ENCODE measurements around the gene THSD7A. TPM values are rescaled to one million over a fixed set of nuclear protein-coding genes. Genes with fewer than 3 reads are reported as not detected.

Gene THSD7A
- polyA plus RNA-seq, 1 donor (not counting 4 experiments of a cell fraction or from before 2014, with no cell fraction given): not detected

- H3K4me3 ChIP-seq (ENCODE audit: control insufficient read depth in 2 of 3, extremely low read depth in 1 of 3, insufficient read depth in 2 of 3, low read depth in 1 of 3, low read length in 3 of 3): no peak overlapping the region
- no peaks in the 10 kb centered on the region for H3K36me3 ChIP-seq (ENCODE audit: control insufficient read depth in 2 of 2, extremely low read depth in 1 of 2, insufficient read depth in 2 of 2, low read length in 2 of 2)
- H3K9me1 ChIP-seq (ENCODE audit: control insufficient read depth, extremely low read depth, insufficient read depth, low read length): no peaks in the 10 kb centered on the region
- no peak for TF ChIP-seq EZH2 (IDR thresholded peaks at IDR 0.05; ENCODE audit: low read length)
- TF ChIP-seq, protein P1, sequence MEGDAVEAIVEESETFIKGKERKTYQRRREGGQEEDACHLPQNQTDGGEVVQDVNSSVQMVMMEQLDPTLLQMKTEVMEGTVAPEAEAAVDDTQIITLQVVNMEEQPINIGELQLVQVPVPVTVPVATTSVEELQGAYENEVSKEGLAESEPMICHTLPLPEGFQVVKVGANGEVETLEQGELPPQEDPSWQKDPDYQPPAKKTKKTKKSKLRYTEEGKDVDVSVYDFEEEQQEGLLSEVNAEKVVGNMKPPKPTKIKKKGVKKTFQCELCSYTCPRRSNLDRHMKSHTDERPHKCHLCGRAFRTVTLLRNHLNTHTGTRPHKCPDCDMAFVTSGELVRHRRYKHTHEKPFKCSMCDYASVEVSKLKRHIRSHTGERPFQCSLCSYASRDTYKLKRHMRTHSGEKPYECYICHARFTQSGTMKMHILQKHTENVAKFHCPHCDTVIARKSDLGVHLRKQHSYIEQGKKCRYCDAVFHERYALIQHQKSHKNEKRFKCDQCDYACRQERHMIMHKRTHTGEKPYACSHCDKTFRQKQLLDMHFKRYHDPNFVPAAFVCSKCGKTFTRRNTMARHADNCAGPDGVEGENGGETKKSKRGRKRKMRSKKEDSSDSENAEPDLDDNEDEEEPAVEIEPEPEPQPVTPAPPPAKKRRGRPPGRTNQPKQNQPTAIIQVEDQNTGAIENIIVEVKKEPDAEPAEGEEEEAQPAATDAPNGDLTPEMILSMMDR (optimal IDR thresholded peaks at IDR 0.05 in 1 of 3, IDR thresholded peaks at IDR 0.05 in 1 of 3, conservative IDR thresholded peaks at IDR 0.05 in 1 of 3; ENCODE audit: extremely low read depth in 1 of 3, insufficient read depth in 2 of 3, low read length in 3 of 3): no peak
- no peak overlapping the region for H3K4me2 ChIP-seq (ENCODE audit: control insufficient read depth, extremely low read depth, insufficient read depth, low read depth, low read length)
- H3K27me3 ChIP-seq (ENCODE audit: control insufficient read depth, extremely low read depth, insufficient read depth, low read length): no peaks in the 10 kb centered on the region
- dilution Hi-C loops (cut with MboI; ENCODE audit: extremely low pct_ligation_motif_present, low sequenced_read_pairs): no loop called here
- no peaks in the 10 kb centered on the region for H3K79me2 ChIP-seq (ENCODE audit: control insufficient read depth, insufficient read depth, low read length)
- no peaks in the 10 kb centered on the region for H3K9me3 ChIP-seq (ENCODE audit: control insufficient read depth, low read depth, low read length)
- no peaks in the 10 kb centered on the region for H4K20me1 ChIP-seq (ENCODE audit: control insufficient read depth, extremely low read depth, insufficient read depth, low read length)
- H3K4me1 ChIP-seq (ENCODE audit: control insufficient read depth, extremely low read depth, insufficient read depth, low read length): no peaks in the 10 kb centered on the region
- no peak overlapping the region for H3K27ac ChIP-seq (ENCODE audit: control insufficient read depth, insufficient read depth, low read length)
- no peak overlapping the region for H2AFZ ChIP-seq (ENCODE audit: control insufficient read depth, low read length)
- FAIRE-seq (no peak), DNase-seq (ENCODE audit: low read depth, low spot score) (no peak)
- H3K9ac ChIP-seq (ENCODE audit: control insufficient read depth, extremely low read depth, insufficient read depth, low read length): no peak overlapping the region
Observed at GRCh38 chr7:11331128-11332102, 500.6 kb downstream of the THSD7A start.

DNA sequence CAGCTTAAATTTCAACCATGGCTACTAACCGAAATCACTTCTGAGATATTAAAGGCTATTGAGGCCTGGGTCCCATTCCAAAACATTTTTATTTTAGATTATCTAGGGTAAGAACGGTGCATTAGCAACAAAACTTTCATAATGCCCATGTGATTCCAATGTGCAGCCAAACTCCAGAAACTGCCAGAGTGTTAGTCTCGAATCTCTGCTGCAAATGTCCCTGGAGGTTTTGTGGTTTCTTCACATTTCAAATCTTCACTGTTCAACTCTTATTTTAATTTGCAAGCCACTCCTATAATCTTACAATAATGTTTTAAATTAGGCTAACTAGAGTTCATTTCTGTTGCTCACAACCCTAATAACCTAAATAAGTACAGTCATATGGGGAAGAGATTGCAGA lies 501.3 kb downstream of the THSD7A start:
- no peak overlapping the region for H3K9ac ChIP-seq (ENCODE audit: control insufficient read depth, extremely low read depth, insufficient read depth, low read length)
- no peak overlapping the region for H2AFZ ChIP-seq (ENCODE audit: control insufficient read depth, low read length)
- H3K9me1 ChIP-seq (ENCODE audit: control insufficient read depth, extremely low read depth, insufficient read depth, low read length): no peaks in the 10 kb centered on the region
- no peak for DNase-seq (ENCODE audit: low read depth, low spot score)
- FAIRE-seq: no peak
- dilution Hi-C loops (cut with MboI; ENCODE audit: extremely low pct_ligation_motif_present, low sequenced_read_pairs): no loop called here
- no peak overlapping the region for H3K27ac ChIP-seq (ENCODE audit: control insufficient read depth, insufficient read depth, low read length)
- H3K9me3 ChIP-seq (ENCODE audit: control insufficient read depth, low read depth, low read length): no peaks in the 10 kb centered on the region
- no peaks in the 10 kb centered on the region for H3K79me2 ChIP-seq (ENCODE audit: control insufficient read depth, insufficient read depth, low read length)
- H3K4me3 ChIP-seq (ENCODE audit: control insufficient read depth in 2 of 3, extremely low read depth in 1 of 3, insufficient read depth in 2 of 3, low read depth in 1 of 3, low read length in 3 of 3): no peak overlapping the region
- no peak overlapping the region for H3K4me2 ChIP-seq (ENCODE audit: control insufficient read depth, extremely low read depth, insufficient read depth, low read depth, low read length)
- H3K27me3 ChIP-seq (ENCODE audit: control insufficient read depth, extremely low read depth, insufficient read depth, low read length): no peaks in the 10 kb centered on the region
- no peaks in the 10 kb centered on the region for H3K36me3 ChIP-seq (ENCODE audit: control insufficient read depth in 2 of 2, extremely low read depth in 1 of 2, insufficient read depth in 2 of 2, low read length in 2 of 2)
- no peaks in the 10 kb centered on the region for H4K20me1 ChIP-seq (ENCODE audit: control insufficient read depth, extremely low read depth, insufficient read depth, low read length)
- H3K4me1 ChIP-seq (ENCODE audit: control insufficient read depth, extremely low read depth, insufficient read depth, low read length): no peaks in the 10 kb centered on the region
- TF ChIP-seq EZH2 (IDR thresholded peaks at IDR 0.05; ENCODE audit: low read length): no peak
- TF ChIP-seq, protein P1 (optimal IDR thresholded peaks at IDR 0.05 in 1 of 3, IDR thresholded peaks at IDR 0.05 in 1 of 3, conservative IDR thresholded peaks at IDR 0.05 in 1 of 3; ENCODE audit: extremely low read depth in 1 of 3, insufficient read depth in 2 of 3, low read length in 3 of 3): no peak

All from keratinocyte (primary cell).